Muscle layer of duodenum (tissue), 2 donors: Measurements from ENCODE around the gene NDOR1.
"Not testable (repeated sequence)": the region's sequence is repeated elsewhere in the genome, so short reads cannot be mapped to it uniquely, and the experiment has no call there.

ENCODE experiments used
- H3K27ac ChIP-seq: one replicate; pipeline ENCODE4 v1.7.0; 2013; ENCODE audit warnings: mild to moderate bottlenecking, low read length
- H3K27me3 ChIP-seq: one replicate; pipeline ENCODE4 v1.7.0; 2013; ENCODE audit warnings: low read depth, mild to moderate bottlenecking, control low read depth, low read length
- H3K36me3 ChIP-seq, 2 donors: one replicate each; pipeline ENCODE4 v1.7.0; 2013; ENCODE audit warnings: low read length in 2 of 2, control low read depth in 1 of 2, mild to moderate bottlenecking in 1 of 2; ENCODE audit not compliant: insufficient read depth in 2 of 2, control insufficient read depth in 1 of 2
- H3K4me1 ChIP-seq, 2 donors: one replicate each; pipeline ENCODE4 v1.7.0; 2013; ENCODE audit warnings: low read length in 2 of 2, mild to moderate bottlenecking in 2 of 2, control low read depth in 1 of 2, moderate library complexity in 1 of 2; ENCODE audit not compliant: insufficient read depth in 2 of 2, control insufficient read depth in 1 of 2
- H3K4me3 ChIP-seq, 2 donors: one replicate each; pipeline ENCODE4 v1.7.0; 2013; ENCODE audit warnings: low read length in 2 of 2, low read depth in 1 of 2, mild to moderate bottlenecking in 1 of 2
- H3K9me3 ChIP-seq, 2 donors: one replicate each; pipeline ENCODE4 v1.7.0; 2013; ENCODE audit warnings: low read length in 2 of 2, control low read depth in 1 of 2, mild to moderate bottlenecking in 1 of 2; ENCODE audit not compliant: control insufficient read depth in 1 of 2
- donor health status: healthy.

Gene NDOR1

DNA sequence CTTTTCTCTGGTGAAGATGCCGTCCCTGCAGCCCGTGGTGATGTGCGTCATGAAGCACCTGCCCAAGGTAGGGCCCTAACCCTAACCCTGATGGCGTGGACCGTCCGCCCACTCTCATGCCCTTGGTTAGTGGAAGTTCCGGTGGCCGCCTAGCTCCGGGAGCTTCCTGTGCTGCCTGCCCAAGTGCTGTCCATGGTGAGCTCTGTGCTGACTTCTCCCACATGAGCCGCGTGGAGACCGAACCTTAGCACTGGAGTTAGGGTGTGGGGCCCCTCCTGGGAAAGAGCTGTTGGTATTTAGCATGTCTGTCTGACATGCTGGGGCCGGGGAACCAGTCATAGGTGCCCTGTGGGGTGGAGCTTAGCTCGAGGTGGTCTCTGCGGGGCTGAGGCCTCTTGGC, 50.9 kb downstream of the NDOR1 start:
- peak overlapping the region; percentile 16 for H3K27ac ChIP-seq
- H3K4me3 ChIP-seq, result peak overlapping the region; percentile 81 to 99

DNA sequence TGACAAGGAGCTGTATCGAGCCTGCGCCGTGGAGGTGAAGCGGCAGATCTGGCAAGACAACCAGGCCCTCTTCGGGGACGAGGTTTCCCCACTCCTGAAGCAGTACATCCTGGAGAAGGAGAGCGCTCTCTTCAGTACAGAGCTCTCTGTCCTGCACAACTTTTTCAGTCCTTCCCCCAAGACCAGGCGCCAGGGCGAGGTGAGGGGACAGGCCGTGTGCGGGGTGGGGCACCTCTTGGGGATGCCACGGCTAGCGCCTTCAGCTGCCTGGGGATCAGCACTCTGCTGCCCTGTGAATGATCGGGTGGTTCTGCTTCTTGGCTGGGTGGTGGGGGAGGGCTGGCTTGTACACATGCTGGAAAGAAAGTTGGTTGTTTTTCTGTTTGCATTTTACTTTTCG, 51.4 kb downstream of the NDOR1 start:
- H3K27me3 ChIP-seq, result no peaks in the 10 kb centered on the region
- H3K4me3 ChIP-seq, result peak overlapping the region in 1 of 2 donors; percentile 99

More for the DNA sequence above, 50.9 kb downstream of the NDOR1 start:
- Histone ChIP-seq H3K36me3 (peaks cover 11 to 19% of the 10 kb centered on the region in 2 donors), H3K4me1 (peaks cover 9 to 23% of the 10 kb centered on the region in 2 donors), H3K9me3 (no peaks in the 10 kb centered on the region), H3K27me3 (no peaks in the 10 kb centered on the region)

DNA sequence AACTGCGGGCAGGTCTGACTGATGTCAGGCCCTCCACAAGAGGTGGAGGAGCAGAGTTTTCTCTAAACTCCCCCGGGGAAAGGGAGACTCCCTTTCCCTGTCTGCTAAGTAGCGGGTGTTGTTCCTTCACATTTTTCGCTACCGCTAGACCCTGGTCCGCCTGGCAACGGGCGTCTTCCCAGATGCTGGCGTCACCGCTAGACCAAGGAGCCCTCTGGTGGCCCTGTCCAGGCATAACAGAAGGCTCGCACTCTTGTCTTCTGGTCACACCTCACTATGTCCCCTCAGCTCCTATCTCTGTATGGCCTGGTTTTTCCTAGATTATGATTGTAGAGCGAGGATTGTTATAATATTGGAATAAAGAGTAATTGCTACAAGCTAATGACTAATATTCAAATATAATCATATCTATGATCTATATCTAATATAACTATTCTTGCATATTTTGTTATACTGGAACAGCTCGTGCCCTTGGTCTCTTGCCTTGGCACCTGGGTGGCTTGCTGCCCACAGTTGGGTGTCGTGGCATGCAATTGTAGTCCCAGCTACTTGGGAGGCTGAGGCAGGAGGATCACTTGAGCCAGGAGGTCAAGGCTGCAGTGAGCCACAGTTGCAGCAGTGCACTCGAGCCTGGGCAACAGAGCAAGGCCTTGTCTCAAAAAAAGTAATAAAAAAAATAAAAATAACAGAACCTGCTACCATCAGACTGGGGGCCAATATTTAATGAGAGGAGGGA, 56.8 kb downstream of the NDOR1 start:
- H3K36me3 ChIP-seq, result peaks cover 12 to 45% of the 10 kb centered on the region in 2 donors
- H3K27ac ChIP-seq, H3K4me3 ChIP-seq, H3K4me1 ChIP-seq, H3K27me3 ChIP-seq, H3K9me3 ChIP-seq: not testable (repeated sequence)

More for the DNA sequence above, 51.4 kb downstream of the NDOR1 start:
- Histone ChIP-seq H3K27ac (no peak overlapping the region), H3K36me3 (peaks cover 11 to 19% of the 10 kb centered on the region in 2 donors), H3K9me3 (no peaks in the 10 kb centered on the region), H3K4me1 (peaks cover 9 to 23% of the 10 kb centered on the region in 2 donors)

GRCh38 chr9:137262909-137263285, 57.4 kb downstream of the NDOR1 start:
- Histone ChIP-seq H3K36me3 (peaks cover 15 to 50% of the 10 kb centered on the region in 2 donors), H3K27me3 (no peaks in the 10 kb centered on the region), H3K27ac (no peak overlapping the region), H3K4me1 (no peaks in the 10 kb centered on the region), H3K4me3 (no peak overlapping the region), H3K9me3 (no peaks in the 10 kb centered on the region)

- Histone ChIP-seq H3K27me3 (no peaks in the 10 kb centered on the region), H3K36me3 (peaks cover 18 to 50% of the 10 kb centered on the region in 2 donors), H3K9me3 (no peaks in the 10 kb centered on the region), H3K27ac (no peak overlapping the region), H3K4me3 (no peak overlapping the region), H3K4me1 (no peaks in the 10 kb centered on the region)
Measured at GRCh38 chr9:137263506-137263905, 58.0 kb downstream of the NDOR1 start.

DNA sequence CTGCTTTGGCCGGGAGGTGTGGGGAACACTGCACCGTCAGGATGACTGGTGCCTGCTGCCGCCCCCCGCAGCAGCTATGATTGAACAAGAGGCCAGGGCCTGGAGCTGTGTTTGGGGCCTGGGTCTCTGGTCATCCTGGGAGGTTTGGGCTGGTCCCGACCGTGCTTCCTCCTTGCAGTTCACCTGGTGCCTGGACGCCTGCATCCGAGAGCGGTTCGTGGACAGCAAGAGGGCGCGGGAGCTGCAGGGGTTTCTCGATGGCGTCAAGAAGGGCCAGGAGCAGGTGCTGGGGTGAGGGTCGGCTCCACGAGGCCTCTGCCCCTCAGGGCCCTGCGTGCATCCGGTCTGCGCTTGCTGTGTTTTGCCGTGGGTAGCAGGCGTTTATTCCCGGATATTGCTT, 58.6 kb downstream of the NDOR1 start:
- Histone ChIP-seq H3K4me1 (peaks cover 0 to 4% of the 10 kb centered on the region in 2 donors), H3K27ac (no peak overlapping the region), H3K9me3 (no peaks in the 10 kb centered on the region), H3K27me3 (no peaks in the 10 kb centered on the region), H3K4me3 (no peak overlapping the region), H3K36me3 (peaks cover 13 to 45% of the 10 kb centered on the region in 2 donors)

DNA sequence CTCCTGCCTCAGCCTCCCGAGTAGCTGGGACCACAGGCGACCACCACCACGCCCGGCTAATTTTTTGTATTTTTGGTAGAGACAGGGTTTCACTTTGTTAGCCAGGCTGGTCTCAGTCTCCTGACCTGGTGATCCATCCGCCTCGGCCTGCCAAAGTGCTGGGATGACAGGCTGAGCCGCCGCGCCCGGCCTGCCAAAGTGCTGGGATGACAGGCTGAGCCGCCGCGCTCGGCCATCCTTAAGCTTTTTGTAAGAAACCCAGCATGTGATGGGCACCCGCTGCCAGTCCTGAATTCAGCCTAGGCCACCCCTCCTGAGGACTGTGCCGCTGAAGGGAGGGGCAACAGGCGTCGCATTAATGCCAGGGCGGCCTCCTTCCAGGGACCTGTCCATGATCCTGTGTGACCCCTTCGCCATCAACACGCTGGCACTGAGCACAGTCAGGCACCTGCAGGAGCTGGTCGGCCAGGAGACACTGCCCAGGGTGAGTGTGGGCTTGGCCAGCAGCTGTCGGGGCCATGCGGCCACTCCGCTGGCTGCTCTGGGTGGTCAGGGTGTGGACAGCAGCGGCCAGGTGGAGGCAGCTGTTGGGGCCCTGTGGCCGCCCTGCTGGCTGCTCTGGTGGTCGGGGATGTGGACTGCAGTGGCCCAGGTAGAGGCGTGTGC, 60.1 kb downstream of the NDOR1 start:
- no peaks in the 10 kb centered on the region for H3K9me3 ChIP-seq
- peaks cover 17 to 42% of the 10 kb centered on the region in 2 donors for H3K36me3 ChIP-seq
- H3K27ac ChIP-seq, result no peak overlapping the region
- H3K27me3 ChIP-seq, result no peaks in the 10 kb centered on the region
- H3K4me1 ChIP-seq, result peaks cover 4 to 11% of the 10 kb centered on the region in 2 donors
- H3K4me3 ChIP-seq, result no peak overlapping the region

DNA sequence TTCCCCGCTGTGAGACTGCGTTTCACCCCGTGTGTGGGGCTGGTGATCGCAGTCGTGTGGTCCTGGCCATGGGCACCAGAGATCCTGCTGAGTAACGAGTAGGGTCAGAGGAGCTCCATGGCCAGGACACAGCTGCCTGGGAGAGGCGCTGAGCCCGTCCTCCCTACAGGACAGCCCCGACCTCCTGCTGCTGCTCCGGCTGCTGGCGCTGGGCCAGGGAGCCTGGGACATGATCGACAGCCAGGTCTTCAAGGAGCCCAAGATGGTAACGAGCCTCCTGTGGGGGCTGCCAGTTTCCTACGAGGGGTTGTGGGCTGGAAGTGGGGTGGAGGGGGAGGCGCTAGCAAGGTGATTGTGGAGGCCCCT, 60.6 kb downstream of the NDOR1 start:
- H3K27ac ChIP-seq, result no peak overlapping the region

More for the DNA sequence above, 60.6 kb downstream of the NDOR1 start:
- H3K27me3 ChIP-seq, result no peaks in the 10 kb centered on the region
- peaks cover 4 to 11% of the 10 kb centered on the region in 2 donors for H3K4me1 ChIP-seq
- H3K4me3 ChIP-seq, result no peak overlapping the region
- peaks cover 17 to 46% of the 10 kb centered on the region in 2 donors for H3K36me3 ChIP-seq
- no peaks in the 10 kb centered on the region for H3K9me3 ChIP-seq
